Panc1 (cell line): ENCODE measurements around the gene MEF2A. TPM values are rescaled to one million over a fixed set of nuclear protein-coding genes. Genes with fewer than 3 reads are reported as not detected.

Source experiments
- ATAC-seq: fragments of 200-7000 bp; cut with Tn5 transposase; 2 replicates; pipeline ENCODE4 v1.9.1; 2020; ENCODE audit warnings: mild to moderate bottlenecking, moderate library complexity
- BruUV-seq: library from RNA; stranded (reverse); fragments of 400-500 nt; replicated peaks from 2 replicates; lab custom pipeline; 2021; lab: Mats Ljungman, UMichigan
- CTCF ChIA-PET: fragments of 300-600 bp; sonication (Branson Sonifier 250); formaldehyde crosslinking; loops from one replicate; lab custom pipeline; 2022; ENCODE audit warnings: antibody characterized with exemption; lab: Charles Lee
- POLR2A ChIA-PET: fragments of 300-600 bp; sonication (Branson Sonifier 250); formaldehyde crosslinking; loops from one replicate; lab custom pipeline; 2022; ENCODE audit warnings: antibody characterized with exemption; lab: Charles Lee
- DNase-seq: peaks from one replicate; pipeline ENCODE4 v3.0.0-alpha.2; 2010; ENCODE audit warnings: low read depth, low spot score
- H3K27ac ChIP-seq: 2 replicates; pipeline ENCODE4 v1.5.1; 2011; ENCODE audit warnings: mild to moderate bottlenecking, low read length, inconsistent platforms
- H3K27me3 ChIP-seq: fragments of 200-500 bp; sonication (Bioruptor generic); 2 replicates; pipeline ENCODE4 v1.6.0; 2014; ENCODE audit warnings: low read length, inconsistent platforms; ENCODE audit not compliant: control insufficient read depth, insufficient read depth
- H3K36me3 ChIP-seq: fragments of 200-500 bp; sonication (Bioruptor generic); 2 replicates; pipeline ENCODE4 v1.5.1; 2014; ENCODE audit warnings: inconsistent platforms, mild to moderate bottlenecking, low read length, moderate library complexity; ENCODE audit not compliant: control insufficient read depth, insufficient read depth
- H3K4me1 ChIP-seq: 2 replicates; pipeline ENCODE4 v1.5.1; 2011; ENCODE audit warnings: inconsistent platforms, mild to moderate bottlenecking, low read length, moderate library complexity; ENCODE audit not compliant: control insufficient read depth, insufficient read depth
- H3K4me3 ChIP-seq, 2 experiments: 2 replicates each; pipeline ENCODE4 v1.5.1; 2011 to 2012; ENCODE audit warnings: low read depth in 2 of 2, low read length in 2 of 2, mild to moderate bottlenecking in 2 of 2, inconsistent platforms in 1 of 2, moderate library complexity in 1 of 2
- H3K9me3 ChIP-seq: fragments of 200-500 bp; sonication (Bioruptor generic); 2 replicates; pipeline ENCODE4 v1.5.1; 2014; ENCODE audit warnings: low read depth, mild to moderate bottlenecking, inconsistent platforms, low read length, moderate library complexity; ENCODE audit not compliant: control insufficient read depth, insufficient read depth
- CTCF ChIP-seq: fragments of 450-650 bp; IDR thresholded peaks from 2 replicates; pipeline ENCODE4 v1.5.1; 2017; ENCODE audit warnings: mild to moderate bottlenecking
- POLR2AphosphoS5 ChIP-seq: IDR thresholded peaks from 2 replicates; pipeline ENCODE4 v1.6.1; 2012; ENCODE audit warnings: mild to moderate bottlenecking, low read depth, low read length, moderate library complexity
- SIN3A ChIP-seq: IDR thresholded peaks from 2 replicates; pipeline ENCODE4 v1.6.1; 2012; ENCODE audit warnings: low read depth, mild to moderate bottlenecking, low read length, moderate library complexity, borderline replicate concordance; ENCODE audit not compliant: insufficient read depth
- TCF7L2 ChIP-seq: IDR thresholded peaks from 2 replicates; pipeline ENCODE4 v1.6.1; 2011; ENCODE audit warnings: mild to moderate bottlenecking, low read depth, low read length, inconsistent platforms
- in situ Hi-C: cut with HindIII; loops from 2 replicates; pipeline ENCODE4 v1.10.0; 2016; ENCODE audit warnings: low sequenced_read_pairs, low pct_unique_long_range_greater_than_20kb
- intact Hi-C: fragments of 100-400 bp; cut with micrococcal nuclease; formaldehyde crosslinking; loops from one replicate; pipeline ENCODE4 v1.10.0; 2022; ENCODE audit not compliant: unreplicated experiment
- total RNA-seq: library from RNA; stranded (reverse); gene quantifications from one replicate; pipeline ENCODE4 v1.2.1, GENCODE V29; 2021; ENCODE audit not compliant: unreplicated experiment
- TF ChIP-seq, protein P1 (sequence below), 2 experiments: IDR thresholded peaks; 2 replicates each; pipeline ENCODE4 v1.6.1; 2011 to 2012; ENCODE audit warnings: low read depth in 2 of 2, control low read depth in 1 of 2, low read length in 1 of 2, mild to moderate bottlenecking in 1 of 2, moderate library complexity in 1 of 2; ENCODE audit not compliant: insufficient read depth in 1 of 2

The MEF2A gene
- total RNA-seq, 1 experiment from 2014 or later: 31.1 TPM

DNA sequence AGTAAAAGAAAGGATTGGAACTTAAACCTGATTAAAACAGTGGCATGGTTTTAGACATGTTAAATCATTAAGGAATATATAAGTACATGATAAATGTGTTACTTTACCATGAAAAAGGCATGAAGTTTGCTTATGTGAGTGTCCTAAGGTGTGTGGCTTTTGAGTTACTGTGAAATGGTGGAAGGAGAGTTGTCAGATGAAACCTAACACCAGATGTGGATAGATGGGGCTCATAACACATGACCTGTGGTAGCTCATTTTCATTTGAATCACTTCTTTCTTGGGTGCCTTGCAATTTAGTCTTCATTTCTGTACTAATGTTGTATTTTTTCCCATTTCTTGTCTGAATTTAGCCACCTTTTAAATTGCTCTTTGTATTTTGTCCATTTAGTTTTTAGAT is 13.0 kb downstream of the MEF2A start:
- H3K4me3 ChIP-seq: no peak overlapping the region
- CTCF ChIA-PET: interaction anchor here (0.6 kb wide), 1 partner anchor 310 kb away, joined by 4 read pairs; no protein-coding TSS in a partner anchor
- BruUV-seq: no TSS peak
- no peaks in the 10 kb centered on the region for H3K27me3 ChIP-seq
- TF ChIP-seq SIN3A: no peak
- TF ChIP-seq, protein P1, sequence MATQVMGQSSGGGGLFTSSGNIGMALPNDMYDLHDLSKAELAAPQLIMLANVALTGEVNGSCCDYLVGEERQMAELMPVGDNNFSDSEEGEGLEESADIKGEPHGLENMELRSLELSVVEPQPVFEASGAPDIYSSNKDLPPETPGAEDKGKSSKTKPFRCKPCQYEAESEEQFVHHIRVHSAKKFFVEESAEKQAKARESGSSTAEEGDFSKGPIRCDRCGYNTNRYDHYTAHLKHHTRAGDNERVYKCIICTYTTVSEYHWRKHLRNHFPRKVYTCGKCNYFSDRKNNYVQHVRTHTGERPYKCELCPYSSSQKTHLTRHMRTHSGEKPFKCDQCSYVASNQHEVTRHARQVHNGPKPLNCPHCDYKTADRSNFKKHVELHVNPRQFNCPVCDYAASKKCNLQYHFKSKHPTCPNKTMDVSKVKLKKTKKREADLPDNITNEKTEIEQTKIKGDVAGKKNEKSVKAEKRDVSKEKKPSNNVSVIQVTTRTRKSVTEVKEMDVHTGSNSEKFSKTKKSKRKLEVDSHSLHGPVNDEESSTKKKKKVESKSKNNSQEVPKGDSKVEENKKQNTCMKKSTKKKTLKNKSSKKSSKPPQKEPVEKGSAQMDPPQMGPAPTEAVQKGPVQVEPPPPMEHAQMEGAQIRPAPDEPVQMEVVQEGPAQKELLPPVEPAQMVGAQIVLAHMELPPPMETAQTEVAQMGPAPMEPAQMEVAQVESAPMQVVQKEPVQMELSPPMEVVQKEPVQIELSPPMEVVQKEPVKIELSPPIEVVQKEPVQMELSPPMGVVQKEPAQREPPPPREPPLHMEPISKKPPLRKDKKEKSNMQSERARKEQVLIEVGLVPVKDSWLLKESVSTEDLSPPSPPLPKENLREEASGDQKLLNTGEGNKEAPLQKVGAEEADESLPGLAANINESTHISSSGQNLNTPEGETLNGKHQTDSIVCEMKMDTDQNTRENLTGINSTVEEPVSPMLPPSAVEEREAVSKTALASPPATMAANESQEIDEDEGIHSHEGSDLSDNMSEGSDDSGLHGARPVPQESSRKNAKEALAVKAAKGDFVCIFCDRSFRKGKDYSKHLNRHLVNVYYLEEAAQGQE (IDR thresholded peaks at IDR 0.05; ENCODE audit: insufficient read depth in 1 of 2, low read depth in 2 of 2, low read length in 1 of 2): no peak
- no peak for TF ChIP-seq CTCF
- TF ChIP-seq POLR2AphosphoS5: no peak
- no peak for TF ChIP-seq TCF7L2
- DNase-seq: no peak
- intact Hi-C loops: no loop called here
- H3K36me3 ChIP-seq: no peaks in the 10 kb centered on the region
- H3K4me1 ChIP-seq: no peaks in the 10 kb centered on the region
- ATAC-seq: no peak
- POLR2A ChIA-PET: interaction anchor here (0.6 kb wide), 1 partner anchor 14 kb away, joined by 3 read pairs; no protein-coding TSS in a partner anchor
- no peak overlapping the region for H3K27ac ChIP-seq
- in situ Hi-C loops: no loop called here
- H3K9me3 ChIP-seq: 0 out of 2 replicates have a peak, but pooled peaks cover 2% of the 10 kb centered on the region

DNA sequence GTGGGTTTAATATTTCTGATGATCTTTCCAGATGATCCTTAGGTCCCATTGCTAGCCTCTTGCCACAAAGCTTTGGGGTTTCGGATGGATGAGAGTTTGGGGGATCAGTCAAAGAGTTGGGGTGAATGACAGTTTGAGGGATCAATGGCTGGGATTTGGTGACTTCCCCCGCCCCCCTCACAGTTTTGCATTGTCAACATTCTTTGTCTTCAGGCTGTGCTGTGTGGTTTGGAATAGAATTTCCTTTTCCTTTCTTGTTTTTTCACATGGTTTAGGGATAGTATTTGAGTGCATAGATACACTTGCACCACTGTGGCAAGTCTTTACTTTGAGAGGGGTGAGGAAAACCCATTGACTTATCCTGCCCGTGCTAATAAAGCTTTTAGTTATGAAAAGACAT is 14.3 kb downstream of the MEF2A start:
- POLR2A ChIA-PET: no interaction called here

More for the DNA sequence above, 14.3 kb downstream of the MEF2A start:
- ATAC-seq: no peak
- Histone ChIP-seq H3K4me1 (no peaks in the 10 kb centered on the region), H3K27me3 (no peaks in the 10 kb centered on the region), H3K36me3 (no peaks in the 10 kb centered on the region), H3K27ac (no peak overlapping the region), H3K4me3 (no peak overlapping the region), H3K9me3 (peaks cover 4% of the 10 kb centered on the region; the same call in 1 of the 2 replicates)
- BruUV-seq: no TSS peak
- in situ Hi-C loops: no loop called here
- CTCF ChIA-PET: no interaction called here
- TF ChIP-seq CTCF (no peak), TCF7L2 (no peak)
- TF ChIP-seq, protein P1 (IDR thresholded peaks at IDR 0.05; ENCODE audit: insufficient read depth in 1 of 2, low read depth in 2 of 2, low read length in 1 of 2): no peak
- intact Hi-C loops: no loop called here
- no peak for DNase-seq
